Superior temporal gyrus (tissue), 1 donor: ENCODE results near the gene FADS2.

ENCODE experiments used
- DNase-seq: peaks from one replicate; pipeline ENCODE4 v3.0.0-alpha.2; 2016; ENCODE audit errors: extremely low spot score

Gene FADS2

GRCh38 chr11:61820174-61820573, 7.9 kb upstream of the FADS2 start:
- DNase-seq, result no peak

- peak; percentile 50 for DNase-seq
These were observed 1.1 kb upstream of the FADS2 start for GRCh38 chr11:61826930-61827570.

GRCh38 chr11:61828379-61828628, 204 bp downstream of the FADS2 start:
- DNase-seq, result no peak

GRCh38 chr11:61828629-61829407, 718 bp downstream of the FADS2 start:
- peak; percentile 42 for DNase-seq

- no peak for DNase-seq
These were observed 1.7 kb downstream of the FADS2 start for GRCh38 chr11:61829806-61830205.

GRCh38 chr11:61830237-61831105, 2.4 kb downstream of the FADS2 start:
- DNase-seq, result no peak

GRCh38 chr11:61832207-61832606, 4.1 kb downstream of the FADS2 start:
- no peak for DNase-seq

- no peak for DNase-seq
These were observed 4.7 kb downstream of the FADS2 start for GRCh38 chr11:61832754-61833153.

- no peak for DNase-seq
These were observed 5.4 kb downstream of the FADS2 start for GRCh38 chr11:61833471-61833870.

- DNase-seq, result no peak
These were observed 5.8 kb downstream of the FADS2 start for GRCh38 chr11:61833926-61834277.

GRCh38 chr11:61834278-61835048, 6.4 kb downstream of the FADS2 start:
- peak; percentile 31 for DNase-seq

GRCh38 chr11:61836193-61836592, 8.1 kb downstream of the FADS2 start:
- DNase-seq, result no peak

GRCh38 chr11:61837411-61838005, 9.4 kb downstream of the FADS2 start:
- no peak for DNase-seq

GRCh38 chr11:61838501-61838900, 10.4 kb downstream of the FADS2 start:
- no peak for DNase-seq

GRCh38 chr11:61838921-61839320, 10.8 kb downstream of the FADS2 start:
- DNase-seq, result no peak

GRCh38 chr11:61839742-61840141, 11.6 kb downstream of the FADS2 start:
- no peak for DNase-seq

- no peak for DNase-seq
These were observed 12.3 kb downstream of the FADS2 start for GRCh38 chr11:61840371-61840770.

GRCh38 chr11:61841636-61842527, 13.8 kb downstream of the FADS2 start:
- DNase-seq, result peak; percentile 52

- no peak for DNase-seq
These were observed 14.4 kb downstream of the FADS2 start for GRCh38 chr11:61842528-61842820.

GRCh38 chr11:61844909-61845565, 16.9 kb downstream of the FADS2 start:
- no peak for DNase-seq
